ENCODE measurements around the gene LAMB2. TPM values are rescaled to one million over a fixed set of nuclear protein-coding genes. Genes with fewer than 3 reads are reported as not detected.

LAMB2 gene
- total and polyA plus RNA-seq, 2 of the 8 experiments (the other 6 are each of a cell fraction or from before 2014, with no cell fraction given): 112 to 153 TPM

- no peak for TF ChIP-seq CHD7 (IDR thresholded peaks at IDR 0.05; ENCODE audit: insufficient replicate concordance, low read length)
Observed at GRCh38 chr3:49120096-49120437, 12.8 kb downstream of the LAMB2 start (continued).
